Endothelial cell of umbilical vein (primary cell): ENCODE measurements around the gene ADAM10.

Experiments
- EZH2 ChIP-seq: IDR thresholded peaks from 2 replicates; pipeline ENCODE4 v1.6.1; 2012; ENCODE audit warnings: borderline replicate concordance, low read depth, mild to moderate bottlenecking, moderate library complexity, low read length, inconsistent platforms; ENCODE audit not compliant: severe bottlenecking
- GATA2 ChIP-seq: IDR thresholded peaks from 2 replicates; pipeline ENCODE4 v1.7.0; 2011; ENCODE audit warnings: low read depth, mild to moderate bottlenecking, moderate library complexity, mixed read lengths, low read length; ENCODE audit not compliant: insufficient read length, insufficient read depth
- JUN ChIP-seq: IDR thresholded peaks from 2 replicates; pipeline ENCODE4 v1.6.1; 2011; ENCODE audit warnings: borderline replicate concordance, low read depth; ENCODE audit not compliant: insufficient read length, insufficient read depth
- POLR2A ChIP-seq: IDR thresholded peaks from 2 replicates; pipeline ENCODE4 v1.6.1; 2012; ENCODE audit warnings: low read depth, mild to moderate bottlenecking, control low read depth, low read length
- POLR2AphosphoS5 ChIP-seq: IDR thresholded peaks from 2 replicates; pipeline ENCODE4 v1.6.1; 2012; ENCODE audit warnings: low read depth, mild to moderate bottlenecking, control low read depth, low read length, moderate library complexity; ENCODE audit not compliant: insufficient read depth
- TF ChIP-seq, protein P1 (sequence below), 2 donors: IDR thresholded peaks; 1 replicate in 1 of 2; 2 replicates in 1 of 2; pipeline ENCODE4 v1.5.1; 2011; ENCODE audit warnings: low read length in 2 of 2, mild to moderate bottlenecking in 2 of 2, moderate library complexity in 2 of 2, control low read depth in 1 of 2, inconsistent platforms in 1 of 2, low read depth in 1 of 2; ENCODE audit not compliant: insufficient read depth in 1 of 2; ENCODE audit errors: extremely low read depth in 1 of 2
- TF ChIP-seq, protein P2 (sequence below): IDR thresholded peaks from 2 replicates; pipeline ENCODE4 v1.6.1; 2011; ENCODE audit not compliant: insufficient read depth, insufficient read length

DNA sequence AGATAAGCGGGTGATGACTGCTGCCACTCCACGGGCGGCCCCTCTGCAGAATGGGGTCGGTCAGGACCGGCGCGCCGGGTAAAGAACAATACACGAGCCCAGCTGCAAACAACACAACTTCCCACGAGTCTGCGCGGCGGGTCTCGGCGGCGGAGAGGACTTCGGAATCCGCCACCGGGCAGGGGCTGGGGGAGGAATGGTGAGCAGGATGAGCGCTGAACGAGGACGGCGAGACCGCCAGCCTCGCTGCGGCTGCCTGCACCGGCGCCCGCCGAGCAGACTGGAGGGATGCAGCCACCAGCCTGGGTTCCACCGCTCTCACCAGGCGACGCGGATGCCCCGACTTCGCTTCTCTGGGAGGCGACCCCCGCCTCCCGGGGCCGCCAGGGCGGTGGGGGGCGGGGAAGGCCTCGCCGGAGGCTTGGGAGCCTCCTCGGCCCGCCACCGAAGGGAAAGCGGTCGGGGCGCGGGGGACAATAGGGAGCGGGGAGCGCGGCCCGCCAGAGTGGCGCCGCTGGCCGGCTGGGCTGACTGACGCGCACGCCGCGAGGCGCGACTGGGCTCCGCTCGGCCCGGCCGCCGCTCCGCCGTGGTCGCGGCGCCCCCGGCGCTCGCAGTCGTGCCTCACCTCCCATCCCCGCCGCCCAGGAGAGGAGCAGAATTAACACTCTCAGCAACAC, 515 bp downstream of the ADAM10 start:
- TF ChIP-seq, protein P1, sequence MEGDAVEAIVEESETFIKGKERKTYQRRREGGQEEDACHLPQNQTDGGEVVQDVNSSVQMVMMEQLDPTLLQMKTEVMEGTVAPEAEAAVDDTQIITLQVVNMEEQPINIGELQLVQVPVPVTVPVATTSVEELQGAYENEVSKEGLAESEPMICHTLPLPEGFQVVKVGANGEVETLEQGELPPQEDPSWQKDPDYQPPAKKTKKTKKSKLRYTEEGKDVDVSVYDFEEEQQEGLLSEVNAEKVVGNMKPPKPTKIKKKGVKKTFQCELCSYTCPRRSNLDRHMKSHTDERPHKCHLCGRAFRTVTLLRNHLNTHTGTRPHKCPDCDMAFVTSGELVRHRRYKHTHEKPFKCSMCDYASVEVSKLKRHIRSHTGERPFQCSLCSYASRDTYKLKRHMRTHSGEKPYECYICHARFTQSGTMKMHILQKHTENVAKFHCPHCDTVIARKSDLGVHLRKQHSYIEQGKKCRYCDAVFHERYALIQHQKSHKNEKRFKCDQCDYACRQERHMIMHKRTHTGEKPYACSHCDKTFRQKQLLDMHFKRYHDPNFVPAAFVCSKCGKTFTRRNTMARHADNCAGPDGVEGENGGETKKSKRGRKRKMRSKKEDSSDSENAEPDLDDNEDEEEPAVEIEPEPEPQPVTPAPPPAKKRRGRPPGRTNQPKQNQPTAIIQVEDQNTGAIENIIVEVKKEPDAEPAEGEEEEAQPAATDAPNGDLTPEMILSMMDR (IDR thresholded peaks at IDR 0.05; ENCODE audit: extremely low read depth in 1 of 2, insufficient read depth in 1 of 2, low read depth in 1 of 2, low read length in 2 of 2) = no peak
- TF ChIP-seq EZH2 (no peak), POLR2A (peak; percentile 5), POLR2AphosphoS5 (no peak), JUN (no peak), GATA2 (no peak)
- TF ChIP-seq, protein P2, sequence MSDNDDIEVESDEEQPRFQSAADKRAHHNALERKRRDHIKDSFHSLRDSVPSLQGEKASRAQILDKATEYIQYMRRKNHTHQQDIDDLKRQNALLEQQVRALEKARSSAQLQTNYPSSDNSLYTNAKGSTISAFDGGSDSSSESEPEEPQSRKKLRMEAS = no peak
